DOHH2 (cell line): ENCODE results near the gene SYNE1.

Experiments used
- EZH2phosphoT487 ChIP-seq: fragments of 200-600 bp; sonication (generic); IDR thresholded peaks from 2 replicates; pipeline ENCODE4 v1.6.1; 2017; ENCODE audit warnings: borderline replicate concordance, mild to moderate bottlenecking, antibody characterized with exemption, low read length, moderate library complexity, mixed read lengths
- TF ChIP-seq, protein P1 (sequence below): fragments of 200-600 bp; sonication (generic); IDR thresholded peaks from one replicate; pipeline ENCODE4 v1.5.1; 2014; ENCODE audit warnings: antibody characterized with exemption, mild to moderate bottlenecking, low read depth, low read length; ENCODE audit not compliant: poor library complexity, severe bottlenecking

DNA sequence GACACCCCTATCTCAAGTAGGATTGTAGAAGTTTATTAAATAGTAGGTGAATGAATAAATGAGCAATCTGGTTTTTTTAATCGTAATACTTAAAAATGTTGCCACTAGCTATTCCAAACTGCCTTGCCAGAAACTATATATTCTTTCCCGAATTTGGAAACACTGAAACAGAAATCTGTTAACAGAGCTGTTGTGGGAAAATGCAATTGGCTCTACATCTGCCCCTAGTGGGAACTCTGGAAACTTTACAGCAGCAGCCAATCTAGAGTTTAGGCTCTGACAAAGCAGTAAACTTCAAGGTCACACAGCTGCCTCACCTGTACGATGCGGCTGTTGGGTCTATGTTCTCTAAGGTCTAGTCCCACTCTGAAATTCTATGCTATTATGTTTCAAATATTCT lies 41.7 kb downstream of the SYNE1 start:
- TF ChIP-seq, protein P1, sequence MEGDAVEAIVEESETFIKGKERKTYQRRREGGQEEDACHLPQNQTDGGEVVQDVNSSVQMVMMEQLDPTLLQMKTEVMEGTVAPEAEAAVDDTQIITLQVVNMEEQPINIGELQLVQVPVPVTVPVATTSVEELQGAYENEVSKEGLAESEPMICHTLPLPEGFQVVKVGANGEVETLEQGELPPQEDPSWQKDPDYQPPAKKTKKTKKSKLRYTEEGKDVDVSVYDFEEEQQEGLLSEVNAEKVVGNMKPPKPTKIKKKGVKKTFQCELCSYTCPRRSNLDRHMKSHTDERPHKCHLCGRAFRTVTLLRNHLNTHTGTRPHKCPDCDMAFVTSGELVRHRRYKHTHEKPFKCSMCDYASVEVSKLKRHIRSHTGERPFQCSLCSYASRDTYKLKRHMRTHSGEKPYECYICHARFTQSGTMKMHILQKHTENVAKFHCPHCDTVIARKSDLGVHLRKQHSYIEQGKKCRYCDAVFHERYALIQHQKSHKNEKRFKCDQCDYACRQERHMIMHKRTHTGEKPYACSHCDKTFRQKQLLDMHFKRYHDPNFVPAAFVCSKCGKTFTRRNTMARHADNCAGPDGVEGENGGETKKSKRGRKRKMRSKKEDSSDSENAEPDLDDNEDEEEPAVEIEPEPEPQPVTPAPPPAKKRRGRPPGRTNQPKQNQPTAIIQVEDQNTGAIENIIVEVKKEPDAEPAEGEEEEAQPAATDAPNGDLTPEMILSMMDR, result peak; percentile 30
- no peak for TF ChIP-seq EZH2phosphoT487
